Activated CD4-positive, CD25-positive, alpha-beta regulatory T cell treated with anti-CD3 and anti-CD28 coated beads, Interleukin-2, amount 50 U/mL, for 16 hours (primary cell): ENCODE data around the gene SMYD3.

Experiments
- DNase-seq: peaks from one replicate; pipeline ENCODE4 v3.0.0-alpha.2; 2020; ENCODE audit warnings: low read depth, low spot score

The SMYD3 gene

GRCh38 chr1:246110343-246111219, 396.5 kb downstream of the SMYD3 start:
- DNase-seq = no peak

GRCh38 chr1:246108278-246108925, 398.7 kb downstream of the SMYD3 start:
- DNase-seq = no peak

GRCh38 chr1:246107516-246108277, 399.4 kb downstream of the SMYD3 start:
- DNase-seq = no peak

- no peak for DNase-seq
These were observed 400.7 kb downstream of the SMYD3 start for GRCh38 chr1:246106342-246106763.

GRCh38 chr1:246104927-246105326, 402.2 kb downstream of the SMYD3 start:
- no peak for DNase-seq

GRCh38 chr1:246099570-246099969, 407.5 kb downstream of the SMYD3 start:
- no peak for DNase-seq

- DNase-seq = no peak
These were observed 410.7 kb downstream of the SMYD3 start for GRCh38 chr1:246096356-246096755.

GRCh38 chr1:246095443-246095842, 411.6 kb downstream of the SMYD3 start:
- no peak for DNase-seq

- no peak for DNase-seq
These were observed 413.8 kb downstream of the SMYD3 start for GRCh38 chr1:246093230-246093629.

- DNase-seq = no peak
These were observed 414.9 kb downstream of the SMYD3 start for GRCh38 chr1:246092136-246092535.

GRCh38 chr1:246091477-246091876, 415.6 kb downstream of the SMYD3 start:
- DNase-seq = no peak

GRCh38 chr1:246086191-246086590, 420.9 kb downstream of the SMYD3 start:
- DNase-seq = no peak

GRCh38 chr1:246083416-246083815, 423.7 kb downstream of the SMYD3 start:
- DNase-seq = no peak

GRCh38 chr1:246081856-246082668, 425.0 kb downstream of the SMYD3 start:
- DNase-seq = no peak

- no peak for DNase-seq
These were observed 425.9 kb downstream of the SMYD3 start for GRCh38 chr1:246081138-246081702.

GRCh38 chr1:246080031-246080430, 427.0 kb downstream of the SMYD3 start:
- DNase-seq = no peak

- no peak for DNase-seq
These were observed 428.2 kb downstream of the SMYD3 start for GRCh38 chr1:246078888-246079252.

- no peak for DNase-seq
These were observed 428.8 kb downstream of the SMYD3 start for GRCh38 chr1:246078126-246078887.

GRCh38 chr1:246077476-246077875, 429.6 kb downstream of the SMYD3 start:
- no peak for DNase-seq

GRCh38 chr1:246074421-246074820, 432.7 kb downstream of the SMYD3 start:
- DNase-seq = no peak
